KMS-11 (cell line): ENCODE results near the gene ERAL1.
"Not testable (repeated sequence)": the region's sequence is repeated elsewhere in the genome, so short reads cannot be mapped to it uniquely, and the experiment has no call there.

Source experiments
- H2AFZ ChIP-seq: fragments of 200-600 bp; sonication (generic); 2 replicates; pipeline ENCODE4 v1.6.1; 2016; ENCODE audit warnings: antibody characterized with exemption, mixed run types, low read depth
- H3K27ac ChIP-seq: fragments of 200-600 bp; sonication (generic); 2 replicates; pipeline ENCODE4 v1.6.1; 2016; ENCODE audit warnings: mild to moderate bottlenecking, mixed run types
- H3K27me3 ChIP-seq: fragments of 200-600 bp; sonication (generic); 2 replicates; pipeline ENCODE4 v1.6.1; 2017; ENCODE audit warnings: mild to moderate bottlenecking, low read depth, mixed run types, moderate library complexity; ENCODE audit not compliant: insufficient read depth
- H3K36me3 ChIP-seq: fragments of 200-600 bp; sonication (generic); 2 replicates; pipeline ENCODE4 v1.6.1; 2017; ENCODE audit warnings: mild to moderate bottlenecking, mixed run types; ENCODE audit not compliant: insufficient read depth
- H3K4me1 ChIP-seq: fragments of 200-600 bp; sonication (generic); 2 replicates; pipeline ENCODE4 v1.6.1; 2016; ENCODE audit warnings: mild to moderate bottlenecking, low read depth, mixed run types; ENCODE audit not compliant: poor library complexity, severe bottlenecking
- H3K4me2 ChIP-seq: fragments of 200-600 bp; sonication (generic); 2 replicates; pipeline ENCODE4 v1.7.0; 2016; ENCODE audit warnings: mild to moderate bottlenecking, mixed run types
- H3K4me3 ChIP-seq: fragments of 200-600 bp; sonication (generic); IDR thresholded peaks from 2 replicates; pipeline ENCODE4 v1.6.1; 2017; ENCODE audit warnings: low read depth, low read length, mixed read lengths; ENCODE audit not compliant: insufficient read depth
- H3K79me2 ChIP-seq: fragments of 200-600 bp; sonication (generic); 2 replicates; pipeline ENCODE4 v1.6.1; 2016; ENCODE audit warnings: low read depth, mixed run types; ENCODE audit not compliant: insufficient read depth
- H3K9ac ChIP-seq: fragments of 200-600 bp; sonication (generic); 2 replicates; pipeline ENCODE4 v1.6.1; 2016; ENCODE audit warnings: mild to moderate bottlenecking, mixed run types
- H4K20me1 ChIP-seq: fragments of 200-600 bp; sonication (generic); 2 replicates; pipeline ENCODE4 v1.6.1; 2016; ENCODE audit warnings: mild to moderate bottlenecking, mixed run types; ENCODE audit not compliant: insufficient read depth
- CTCF ChIP-seq: fragments of 200-600 bp; sonication (generic); conservative IDR thresholded peaks from 2 replicates; pipeline ENCODE4 v1.6.1; 2017; ENCODE audit warnings: low read depth, mild to moderate bottlenecking, antibody characterized with exemption, low read length, moderate library complexity, mixed read lengths

The ERAL1 gene

GRCh38 chr17:28899212-28899815 lies 44.5 kb downstream of the ERAL1 start:
- TF ChIP-seq CTCF, result no peak
- Histone ChIP-seq H3K27me3 (no peaks in the 10 kb centered on the region), H3K9ac (no peak overlapping the region), H3K4me1 (peaks cover 47% of the 10 kb centered on the region), H2AFZ (no peak overlapping the region), H4K20me1 (no peaks in the 10 kb centered on the region), H3K4me3 (no peak overlapping the region), H3K4me2 (no peak overlapping the region; the same call in 1 of the 2 replicates), H3K36me3 (no peaks in the 10 kb centered on the region), H3K79me2 (peaks cover 12% of the 10 kb centered on the region; the same call in 1 of the 2 replicates), H3K27ac (no peak overlapping the region)

- Histone ChIP-seq H3K27me3 (no peaks in the 10 kb centered on the region), H3K36me3 (no peaks in the 10 kb centered on the region), H3K4me3 (no peak overlapping the region), H3K4me2 (peak overlapping the region; percentile 89), H3K79me2 (peaks cover 12% of the 10 kb centered on the region; the same call in 1 of the 2 replicates), H3K4me1 (peaks cover 37% of the 10 kb centered on the region), H4K20me1 (no peaks in the 10 kb centered on the region), H2AFZ (no peak overlapping the region), H3K27ac (no peak overlapping the region; the same call in 1 of the 2 replicates), H3K9ac (peak overlapping the region; percentile 79; the same call in 1 of the 2 replicates)
- no peak for TF ChIP-seq CTCF
Observed at GRCh38 chr17:28900986-28901726, 46.3 kb downstream of the ERAL1 start.

GRCh38 chr17:28901866-28902818 lies 47.3 kb downstream of the ERAL1 start:
- H2AFZ ChIP-seq, result peak overlapping the region; percentile 84
- no peak for TF ChIP-seq CTCF

GRCh38 chr17:28902819-28903545 lies 48.2 kb downstream of the ERAL1 start, which contains the start of gene DHRS13:
TSS of gene DHRS13 (minus strand) at chr17:28903079. CDS start at chr17:28902944, 135 bp downstream.
- Histone ChIP-seq H3K27ac (peak within 1 kb of the TSS; percentile 66), H3K4me3 (no peak within 1 kb of the TSS), H2AFZ (peak within 1 kb of the TSS; percentile 84), H3K27me3 (no peaks in the 10 kb centered on the region), H3K36me3 (no peaks in the 10 kb centered on the region; the same call in 1 of the 2 replicates), H3K9ac (peak within 1 kb of the TSS; percentile 79), H3K4me1 (peaks cover 26% of the 10 kb centered on the region), H3K4me2 (peak within 1 kb of the TSS; percentile 89), H3K79me2 (peaks cover 12% of the 10 kb centered on the region; the same call in 1 of the 2 replicates), H4K20me1 (no peaks in the 10 kb centered on the region)
- TF ChIP-seq CTCF, result peak; percentile 97

More at GRCh38 chr17:28901866-28902818, 47.3 kb downstream of the ERAL1 start:
- H3K79me2 ChIP-seq, result peaks cover 12% of the 10 kb centered on the region; the same call in 1 of the 2 replicates
- no peaks in the 10 kb centered on the region for H3K27me3 ChIP-seq
- H3K9ac ChIP-seq, result peak overlapping the region; percentile 79
- H3K4me3 ChIP-seq, result no peak overlapping the region
- no peaks in the 10 kb centered on the region for H4K20me1 ChIP-seq
- peak overlapping the region; percentile 66 for H3K27ac ChIP-seq
- H3K4me2 ChIP-seq, result peak overlapping the region; percentile 89
- no peaks in the 10 kb centered on the region; the same call in 1 of the 2 replicates for H3K36me3 ChIP-seq
- peaks cover 30% of the 10 kb centered on the region for H3K4me1 ChIP-seq

- H3K27me3 ChIP-seq, H3K36me3 ChIP-seq, H3K27ac ChIP-seq, H2AFZ ChIP-seq, H3K9ac ChIP-seq, H3K4me3 ChIP-seq, H4K20me1 ChIP-seq: not testable (repeated sequence)
- Histone ChIP-seq H3K79me2 (peaks cover 12% of the 10 kb centered on the region; the same call in 1 of the 2 replicates), H3K4me1 (peaks cover 21% of the 10 kb centered on the region), H3K4me2 (peak overlapping the region; percentile 31; the same call in 1 of the 2 replicates)
Observed at GRCh38 chr17:28903546-28903841, 48.7 kb downstream of the ERAL1 start.
